Measurements from ENCODE around the gene HOXC5. TPM values are rescaled to one million over a fixed set of nuclear protein-coding genes. Genes with fewer than 3 reads are reported as not detected.

Gene HOXC5
- polyA plus RNA-seq, 3 donors: not detected

- H3K36me3 Mint-ChIP-seq: peaks cover 0 to 13% of the 10 kb centered on the region in 2 donors
These were observed 8.7 kb upstream of the HOXC5 start for GRCh38 chr12:54024127-54024526.

GRCh38 chr12:54024581-54025305 is 8.1 kb upstream of the HOXC5 start:
- Histone ChIP-seq H3K9ac (ENCODE audit: insufficient read depth, low read length, poor library complexity, severe bottlenecking) (no peak overlapping the region), H3K79me2 (ENCODE audit: insufficient read depth, low read length) (no peaks in the 10 kb centered on the region), H3K36me3 (replicated peaks in 1 of 2; ENCODE audit: control insufficient read depth in 1 of 2, insufficient read depth in 2 of 2, low read length in 2 of 2) (no peaks in the 10 kb centered on the region), H3K4me2 (replicated peaks; ENCODE audit: extremely low read depth, low read length, poor library complexity, severe bottlenecking) (no peak overlapping the region), H3K27me3 (ENCODE audit: control insufficient read depth in 2 of 2, insufficient read depth in 2 of 2, low read length in 2 of 2) (peaks cover 93 to 99% of the 10 kb centered on the region in 2 donors), H3K27ac (ENCODE audit: low read depth in 1 of 2, low read length in 2 of 2) (no peak overlapping the region), H3K9me3 (replicated peaks in 1 of 2; ENCODE audit: control insufficient read depth in 1 of 2, insufficient read depth in 1 of 2, low read length in 2 of 2) (peaks cover 3 to 32% of the 10 kb centered on the region in 2 donors), H3K4me1 (ENCODE audit: control insufficient read depth in 1 of 2, insufficient read depth in 2 of 2, low read length in 2 of 2) (no peaks in the 10 kb centered on the region), H4K20me1 (ENCODE audit: insufficient read depth, low read length) (no peaks in the 10 kb centered on the region), H3K4me3 (replicated peaks in 1 of 3; ENCODE audit: low read depth in 2 of 3, low read length in 3 of 3) (no peak overlapping the region), H2AFZ (ENCODE audit: insufficient read depth, low read depth, low read length, poor library complexity, severe bottlenecking) (no peak overlapping the region)
- no peak overlapping the region for H3K27ac Mint-ChIP-seq
- intact Hi-C loops (cut with micrococcal nuclease): no loop called here
- H3K9me3 Mint-ChIP-seq: peaks cover 0 to 22% (median 15%) of the 10 kb centered on the region in 7 donors
- peaks cover 17% of the 10 kb centered on the region for H3K4me1 Mint-ChIP-seq
- no CpG with 5 or more reads among the region's 5 CpGs for WGBS (ENCODE audit: insufficient coverage)
- peaks cover 0 to 13% of the 10 kb centered on the region in 2 donors for H3K36me3 Mint-ChIP-seq
- TF ChIP-seq CTCF (IDR thresholded peaks at IDR 0.05): no peak
- DNase-seq: no peak
- H3K27me3 Mint-ChIP-seq (ENCODE audit: low read depth in 3 of 3): peaks cover 97 to 100% (median 97%) of the 10 kb centered on the region in 3 donors
- peak overlapping the region in 1 of 2 donors; percentile 78 for H3K4me3 Mint-ChIP-seq

More at GRCh38 chr12:54024127-54024526, 8.7 kb upstream of the HOXC5 start:
- Mint-ChIP-seq H3K27ac (no peak overlapping the region), H3K4me1 (peaks cover 18% of the 10 kb centered on the region), H3K27me3 (ENCODE audit: low read depth in 3 of 3) (peaks cover 98 to 100% (median 98%) of the 10 kb centered on the region in 3 donors), H3K4me3 (peak overlapping the region in 1 of 2 donors; percentile 78), H3K9me3 (peaks cover 0 to 23% (median 15%) of the 10 kb centered on the region in 7 donors)
- no peak overlapping the region for H3K27ac ChIP-seq (ENCODE audit: low read depth in 1 of 2, low read length in 2 of 2)
- WGBS (ENCODE audit: insufficient coverage): 49% methylated on average over 11 of the region's 17 CpGs
- no peaks in the 10 kb centered on the region for H3K36me3 ChIP-seq (replicated peaks in 1 of 2; ENCODE audit: control insufficient read depth in 1 of 2, insufficient read depth in 2 of 2, low read length in 2 of 2)
- H3K9me3 ChIP-seq (replicated peaks in 1 of 2; ENCODE audit: control insufficient read depth in 1 of 2, insufficient read depth in 1 of 2, low read length in 2 of 2): peaks cover 0 to 32% of the 10 kb centered on the region in 2 donors
- H4K20me1 ChIP-seq (ENCODE audit: insufficient read depth, low read length): no peaks in the 10 kb centered on the region
- no peak overlapping the region for H3K4me2 ChIP-seq (replicated peaks; ENCODE audit: extremely low read depth, low read length, poor library complexity, severe bottlenecking)
- peaks cover 98 to 100% of the 10 kb centered on the region in 2 donors for H3K27me3 ChIP-seq (ENCODE audit: control insufficient read depth in 2 of 2, insufficient read depth in 2 of 2, low read length in 2 of 2)
- H3K4me1 ChIP-seq (ENCODE audit: control insufficient read depth in 1 of 2, insufficient read depth in 2 of 2, low read length in 2 of 2): no peaks in the 10 kb centered on the region
- TF ChIP-seq CTCF (IDR thresholded peaks at IDR 0.05): no peak
- H3K79me2 ChIP-seq (ENCODE audit: insufficient read depth, low read length): no peaks in the 10 kb centered on the region
- intact Hi-C loops (cut with micrococcal nuclease): no loop called here
- H3K4me3 ChIP-seq (replicated peaks in 1 of 3; ENCODE audit: low read depth in 2 of 3, low read length in 3 of 3): no peak overlapping the region
- no peak for DNase-seq
- no peak overlapping the region for H2AFZ ChIP-seq (ENCODE audit: insufficient read depth, low read depth, low read length, poor library complexity, severe bottlenecking)
- H3K9ac ChIP-seq (ENCODE audit: insufficient read depth, low read length, poor library complexity, severe bottlenecking): no peak overlapping the region

Measured in CD14-positive monocyte (primary cell).